Pancreas (tissue), 10 donors: ENCODE results near the gene ATP2C2. TPM values are rescaled to one million over a fixed set of nuclear protein-coding genes. Genes with fewer than 3 reads are reported as not detected.

Experiments used
- ATAC-seq, 4 donors: fragments of 200-7000 bp; cut with Tn5 transposase; one replicate each; pipeline versions ENCODE4 v1.8.0 to v1.9.1; 2020; ENCODE audit warnings: mild to moderate bottlenecking in 4 of 4, moderate library complexity in 4 of 4
- DNase-seq, 6 donors: peaks; one replicate each; pipeline ENCODE4 v3.0.0-alpha.2; 2020
- FAIRE-seq: peaks from 2 replicates; lab custom pipeline; 2012; peaks lifted over from hg19 to GRCh38; lab: Jason Lieb, UNC
- H3K27ac ChIP-seq, 4 donors: fragments of 200-600 bp; sonication (generic); 1 replicate in 3 of 4; 2 replicates in 1 of 4; pipeline versions ENCODE4 v1.5.0 to v1.8.0; 2020
- H3K27me3 ChIP-seq, 4 donors: fragments of 200-600 bp; one replicate each; pipeline ENCODE4 v1.8.0; 2021
- H3K36me3 ChIP-seq, 3 donors: fragments of 200-600 bp; sonication (generic) in 1 of 3; one replicate each; pipeline versions ENCODE4 v1.5.0 to v1.8.0; 2020 to 2021
- H3K4me1 ChIP-seq, 3 donors: fragments of 200-600 bp; one replicate each; pipeline ENCODE4 v1.8.0; 2021
- H3K4me3 ChIP-seq, 4 donors: fragments of 200-600 bp; sonication (generic) in 2 of 4; one replicate each; pipeline versions ENCODE4 v1.5.0 to v1.8.0; 2020 to 2021
- H3K9me3 ChIP-seq, 4 donors: fragments of 200-600 bp; one replicate each; pipeline ENCODE4 v1.8.0; 2021
- CTCF ChIP-seq, 4 donors: fragments of 200-600 bp; sonication (generic) in 3 of 4; IDR thresholded peaks; one replicate each; pipeline versions ENCODE4 v1.5.0 to v1.8.0; 2021; ENCODE audit warnings: antibody characterized with exemption in 4 of 4
- WGBS, 2 donors: extraction: QIAGEN DNeasy Blood & Tissue Kit; methylation state at CpG; one replicate each; pipeline ENCODE4 v1.1.7; 2013; 5-methylcytosine and 5-hydroxymethylcytosine counted together
- intact Hi-C, 3 donors: fragments of 100-400 bp; cut with DNase I; formaldehyde crosslinking; loops; one replicate each; pipeline versions ENCODE4 v1.11.1 to v1.14.2; 2022
- polyA plus RNA-seq, 2 donors: library from polyadenylated mRNA; stranded (reverse); fragments of 200-250 nt; gene quantifications; one replicate each; pipeline ENCODE4 v1.2.3, GENCODE V29; 2013
- total RNA-seq, 6 donors: library from RNA; stranded (reverse); fragmentation: NEBNext Ultra II Directional in 4 of 6; extraction: Animal tissue kit (Norgen Biotek cat#: 25700) in 4 of 6; gene quantifications; one replicate each; pipeline versions ENCODE4 v1.2.1 to v1.2.4, GENCODE V29; 2021 to 2023
- donor health status: healthy with polysubstance abuse.
- donor health status: DM: no; HTN: no; CAD: no; lungs with moderate emphysema.
- donor health status: DM: no; HTN: no; CAD: no.
- donor health status: control.
- donor health status: control.
- donor health status: Bipolar disorder and iron deficiency.
- donor health status: DM: yes; HTN: yes; CAD: no.
- donor health status: DM: no; HTN: no; CAD: no.
- donor health status: DM: no; HTN: no; CAD: no.
- donor health status: DM: yes; HTN: yes; CAD: no.

ATP2C2 gene
- total and polyA plus RNA-seq, 8 donors = 0.47 to 6.3 (median 2.2) TPM

GRCh38 chr16:84503751-84504395, 135.5 kb downstream of the ATP2C2 start:
- 36 to 37% methylated on average over 13 of the region's 13 CpGs for WGBS, 2 donors
- H3K36me3 ChIP-seq = no peaks in the 10 kb centered on the region
- ATAC-seq (peak; percentile 1 to 10 (median 2)), DNase-seq (peak in 1 of 6 donors; percentile 25), FAIRE-seq (no peak)
- peaks cover 0 to 19% (median 5%) of the 10 kb centered on the region in 3 donors for H3K4me1 ChIP-seq
- intact Hi-C loops = no loop called here
- H3K27me3 ChIP-seq = no peaks in the 10 kb centered on the region
- H3K4me3 ChIP-seq = peak overlapping the region; percentile 48 to 82 (median 64)
- TF ChIP-seq CTCF (IDR thresholded peaks at IDR 0.05) = no peak
- peak overlapping the region in 3 of 4 donors; percentile 36 to 70 (median 59) for H3K27ac ChIP-seq
- no peaks in the 10 kb centered on the region for H3K9me3 ChIP-seq

DNA sequence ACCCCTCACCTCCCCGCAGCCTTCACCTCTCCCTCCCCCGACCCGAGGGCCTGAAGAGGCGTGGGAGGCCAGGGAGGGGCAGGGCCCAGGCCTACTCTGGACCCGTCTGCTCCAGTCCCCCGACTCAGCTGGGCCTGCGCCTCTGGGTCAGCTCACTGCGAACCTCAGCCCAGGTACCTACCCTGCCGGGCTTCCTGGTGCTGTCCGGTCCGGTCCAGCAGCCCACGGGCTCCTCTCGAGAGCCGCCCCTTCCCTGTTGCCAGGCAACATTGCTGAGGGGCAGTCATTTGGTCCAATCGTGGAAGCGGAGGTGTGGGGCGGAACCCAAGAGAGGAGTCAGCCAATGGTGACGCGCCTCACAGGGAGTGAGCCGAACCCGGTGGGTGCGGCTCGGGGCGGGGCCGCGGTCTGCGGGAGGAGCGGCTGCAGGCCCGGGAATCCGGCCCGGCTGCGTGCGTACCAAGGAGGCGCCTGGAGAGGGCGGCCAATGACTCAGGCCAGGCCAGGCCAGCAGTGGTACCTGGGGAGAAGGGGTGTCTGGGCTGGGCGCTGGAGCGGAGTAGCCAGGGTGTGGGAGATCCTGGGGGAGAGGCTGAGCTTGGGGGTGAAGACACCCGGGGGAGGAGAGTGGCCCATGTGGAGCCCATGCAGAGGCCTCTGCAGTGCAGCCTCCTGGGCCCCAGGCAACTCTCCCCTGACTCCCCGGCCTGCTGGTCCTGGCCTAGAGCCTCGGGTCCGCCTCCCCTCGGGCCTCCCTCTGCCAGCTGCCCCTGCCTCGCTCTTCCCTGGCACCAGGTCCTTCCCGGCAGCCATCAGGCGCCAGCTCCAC, 136.3 kb downstream of the ATP2C2 start, which contains the start of gene MEAK7:
Gene MEAK7 (minus strand): TSS at position 240 of the 829 bp plus-strand sequence. CDS start 6,573 bp downstream, outside the sequence.
- WGBS, 2 donors = 1% methylated on average over 38 to 45 of the region's 45 CpGs
- FAIRE-seq = peak; percentile 53

DNA sequence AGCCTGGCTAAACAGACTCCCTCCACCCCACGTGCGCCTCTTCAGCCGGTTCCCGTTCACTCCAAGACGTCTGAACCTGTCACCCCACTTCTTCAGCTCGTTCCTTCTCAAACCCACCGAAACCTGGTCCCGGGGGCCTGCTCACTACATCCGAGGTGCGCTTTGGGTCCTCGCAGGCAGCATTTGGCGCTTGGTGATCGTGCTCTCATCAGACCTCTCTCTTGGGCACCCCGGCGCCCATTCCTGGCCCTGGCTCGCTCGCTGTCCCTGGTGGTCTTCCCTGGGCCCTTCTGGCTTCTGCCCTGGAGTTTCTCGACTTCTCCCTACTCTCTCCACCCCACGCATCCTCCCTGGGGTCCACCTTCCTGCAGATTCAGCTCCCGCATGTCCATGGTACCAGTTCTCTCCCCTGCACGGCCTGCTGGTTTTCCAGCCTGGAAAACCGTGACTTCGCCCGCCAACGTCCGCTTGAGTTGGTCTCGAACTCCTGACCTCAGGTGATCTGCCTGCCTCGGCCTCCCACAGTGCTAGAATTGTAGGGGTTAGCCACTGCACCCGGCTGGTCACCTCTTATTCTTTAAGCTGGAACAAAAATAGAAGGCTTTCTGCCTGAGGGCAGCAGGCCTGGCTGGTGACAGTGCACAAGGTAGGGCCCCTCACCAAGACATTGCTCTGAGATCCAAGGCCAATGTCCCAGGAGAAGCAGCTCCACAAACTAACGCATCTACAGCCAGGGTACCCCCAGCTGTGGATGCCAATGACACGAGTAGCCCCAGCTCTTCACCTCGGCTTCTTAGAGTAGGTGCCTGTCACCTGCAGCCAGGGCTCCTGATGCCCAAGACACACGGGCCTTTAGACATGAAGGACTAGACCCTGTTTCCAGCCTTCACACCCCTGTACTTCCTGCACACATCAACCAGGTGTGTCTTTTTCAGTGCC, 137.2 kb downstream of the ATP2C2 start:
- ATAC-seq (no peak), FAIRE-seq (no peak), DNase-seq (peak in 2 of 6 donors; percentile 29 to 61)
- intact Hi-C loops = no loop called here
- no peak for TF ChIP-seq CTCF (IDR thresholded peaks at IDR 0.05)
- Histone ChIP-seq H3K36me3 (no peaks in the 10 kb centered on the region), H3K4me1 (peaks cover 0 to 19% (median 5%) of the 10 kb centered on the region in 3 donors), H3K27me3 (no peaks in the 10 kb centered on the region), H3K27ac (peak overlapping the region in 3 of 4 donors; percentile 45 to 70 (median 70)), H3K9me3 (no peaks in the 10 kb centered on the region), H3K4me3 (peak overlapping the region; percentile 48 to 82 (median 64))
- WGBS, 2 donors = 67 to 70% methylated on average over 33 of the region's 33 CpGs

More for the DNA sequence above, 136.3 kb downstream of the ATP2C2 start, which contains the start of gene MEAK7:
- Histone ChIP-seq H3K4me1 (peaks cover 0 to 19% (median 5%) of the 10 kb centered on the region in 3 donors), H3K4me3 (peak within 1 kb of the TSS; percentile 48 to 82 (median 64)), H3K27ac (peak within 1 kb of the TSS in 3 of 4 donors; percentile 45 to 70 (median 70)), H3K9me3 (no peaks in the 10 kb centered on the region), H3K36me3 (no peaks in the 10 kb centered on the region), H3K27me3 (no peaks in the 10 kb centered on the region)
- DNase-seq = peak; percentile 97 to 99 (median 99)
- intact Hi-C loops = no loop called here
- TF ChIP-seq CTCF (IDR thresholded peaks at IDR 0.05) = no peak
- peak; percentile 97 to 99 (median 98) for ATAC-seq

DNA sequence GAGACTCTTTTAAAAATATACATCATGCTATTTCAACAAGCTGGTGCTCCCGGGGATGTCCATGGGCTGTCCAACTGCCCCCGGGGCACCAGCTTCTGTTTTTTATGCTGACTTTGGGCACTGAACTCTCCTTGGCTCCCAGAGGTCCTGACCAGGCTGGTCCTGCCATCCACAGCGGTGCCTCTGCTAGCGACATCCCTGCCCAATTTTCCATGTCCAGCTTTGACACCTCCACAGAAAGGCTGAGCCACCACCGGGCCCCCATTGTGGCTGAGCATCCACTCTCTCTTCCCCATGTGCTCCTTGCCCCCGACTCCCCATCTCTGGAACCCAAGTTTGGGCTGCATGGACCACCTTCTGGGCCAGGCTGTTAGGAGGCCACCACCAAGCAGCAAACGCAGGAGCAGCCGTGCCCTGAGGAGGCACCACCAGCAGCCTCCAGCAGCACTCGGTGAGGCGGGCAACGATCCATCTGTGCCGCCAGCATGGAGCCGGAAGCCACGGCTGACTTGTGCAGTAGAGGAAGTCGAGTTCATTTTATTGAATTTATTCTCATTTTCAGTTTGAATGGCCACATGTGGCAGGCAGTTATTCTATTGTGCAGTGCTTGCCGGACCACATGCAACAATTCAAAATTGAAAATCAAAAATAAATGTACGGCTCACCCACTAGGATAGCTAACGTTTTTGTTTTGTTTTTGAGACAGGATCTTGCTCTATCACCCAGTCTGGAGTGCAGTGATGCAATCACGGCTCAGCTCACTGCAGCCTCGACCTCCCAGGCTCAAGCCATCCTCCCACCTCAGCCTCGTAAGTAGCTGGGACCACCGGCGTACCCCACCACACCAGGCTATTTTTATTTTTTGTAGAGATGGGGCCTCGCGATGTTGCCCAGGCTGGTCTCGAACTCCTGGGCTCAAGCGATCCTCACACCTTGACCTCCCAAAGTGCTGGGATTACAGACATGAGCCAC, 139.0 kb downstream of the ATP2C2 start:
- peaks cover 0 to 23% (median 5%) of the 10 kb centered on the region in 3 donors for H3K4me1 ChIP-seq
- DNase-seq (peak in 1 of 6 donors; percentile 56), FAIRE-seq (no peak), ATAC-seq (no peak)
- no peaks in the 10 kb centered on the region for H3K27me3 ChIP-seq
- no peak overlapping the region for H3K27ac ChIP-seq
- no peak for TF ChIP-seq CTCF (IDR thresholded peaks at IDR 0.05)
- 72 to 77% methylated on average over 27 of the region's 27 CpGs for WGBS, 2 donors
- no peaks in the 10 kb centered on the region for H3K9me3 ChIP-seq
- H3K4me3 ChIP-seq = no peak overlapping the region
- H3K36me3 ChIP-seq = no peaks in the 10 kb centered on the region
- intact Hi-C loops = no loop called here
